K562 (cell line): ENCODE measurements around the gene GGT5.
"Not testable (repeated sequence)": the region's sequence is repeated elsewhere in the genome, so short reads cannot be mapped to it uniquely, and the experiment has no call there.

Experiments
- ETV1 ChIP-seq: fragments of 450-650 bp; conservative IDR thresholded peaks from 2 replicates; pipeline ENCODE4 v1.6.1; 2016; ENCODE audit warnings: missing genetic modification characterization, control low read depth, low read depth, missing compliant biosample characterization
- EZH2 ChIP-seq: IDR thresholded peaks from 2 replicates; pipeline ENCODE4 v1.6.1; 2012; ENCODE audit warnings: low read depth, mild to moderate bottlenecking, inconsistent platforms, low read length, borderline replicate concordance
- POLR2A ChIP-seq: fragments of 450-650 bp; conservative IDR thresholded peaks from 2 replicates; pipeline ENCODE4 v1.6.1; 2016
- RCOR1 ChIP-seq, 2 experiments: IDR thresholded peaks; 2 replicates each; pipeline ENCODE4 v1.6.1; 2012; ENCODE audit warnings: low read depth in 2 of 2, low read length in 2 of 2, borderline replicate concordance in 1 of 2, improper control_type of control experiment in 1 of 2
- USF2 ChIP-seq: sonication (generic); formaldehyde crosslinking; IDR thresholded peaks from 2 replicates; pipeline ENCODE4 v1.5.0; 2020; ENCODE audit warnings: missing genetic modification reagents

- TF ChIP-seq USF2 (CRISPR knock-in tag); EZH2; RCOR1 (IDR thresholded peaks at IDR 0.05; ENCODE audit: borderline replicate concordance in 1 of 2, low read depth in 2 of 2, low read length in 2 of 2); POLR2A; ETV1 (tag): not testable (repeated sequence)
These were observed 29.0 kb upstream of the GGT5 start for GRCh38 chr22:24273906-24274305.
